ENCODE measurements around the gene HOXB2. TPM values are rescaled to one million over a fixed set of nuclear protein-coding genes. Genes with fewer than 3 reads are reported as not detected.

Gene HOXB2
- polyA plus RNA-seq, 2 of the 4 experiments (the other 2 are of a cell fraction), result 0.65 to 2.6 TPM

- H3K27ac ChIP-seq, result no peak overlapping the region
- H3K4me3 ChIP-seq, result no peak overlapping the region
- ChIA-PET POLR2A (no interaction called here), CTCF (interaction anchor here (0.6 to 1.9 kb wide), 11 partner anchors 10 to 374 kb away, joined by 3 to 6 read pairs (median 4); no protein-coding TSS in a partner anchor)
- TF ChIP-seq BHLHE40 (IDR thresholded peaks at IDR 0.05; ENCODE audit: low read depth, low read length), result no peak
- H3K9me3 ChIP-seq, result no peaks in the 10 kb centered on the region
- H3K4me2 ChIP-seq, result no peak overlapping the region
- no peak for FAIRE-seq
- DNase-seq (ENCODE audit: low read depth in 1 of 2, low spot score in 1 of 2), result no peak
- ATAC-seq, result no peak
- 91% methylated on average over 14 of the region's 14 CpGs for WGBS (ENCODE audit: missing lambda C conversion rate)
- H3K4me1 ChIP-seq, result peaks cover 23% of the 10 kb centered on the region
Measured at GRCh38 chr17:48559840-48560817, 15.2 kb upstream of the HOXB2 start.

GRCh38 chr17:48559122-48559839 is 14.4 kb upstream of the HOXB2 start:
- H3K4me2 ChIP-seq, result no peak overlapping the region
- no peak overlapping the region for H3K27ac ChIP-seq
- TF ChIP-seq RNF2 (IDR thresholded peaks at IDR 0.05; ENCODE audit: borderline replicate concordance, low read depth) (no peak), REST (IDR thresholded peaks at IDR 0.05) (no peak), HOXB13 (CRISPR knock-in tag; IDR thresholded peaks at IDR 0.05; ENCODE audit: low read depth) (no peak)
- WGBS (ENCODE audit: missing lambda C conversion rate), result 85% methylated on average over 16 of the region's 16 CpGs
- no peak overlapping the region for H3K4me3 ChIP-seq
- peaks cover 23% of the 10 kb centered on the region for H3K4me1 ChIP-seq
- FAIRE-seq (no peak), DNase-seq (ENCODE audit: low read depth in 1 of 2, low spot score in 1 of 2) (no peak), ATAC-seq (no peak)
- CTCF ChIA-PET, result interaction anchor here (0.6 to 1.5 kb wide), 9 partner anchors 11 to 251 kb away, joined by 3 to 6 read pairs (median 3); no protein-coding TSS in a partner anchor
- H3K9me3 ChIP-seq, result no peaks in the 10 kb centered on the region
- POLR2A ChIA-PET, result no interaction called here

- DNase-seq (ENCODE audit: low read depth in 1 of 2, low spot score in 1 of 2) (no peak), FAIRE-seq (no peak), ATAC-seq (no peak)
- 87% methylated on average over 2 of the region's 2 CpGs for WGBS (ENCODE audit: missing lambda C conversion rate)
- Histone ChIP-seq H3K4me1 (peaks cover 26% of the 10 kb centered on the region), H3K4me2 (no peak overlapping the region), H3K27ac (0 out of 6 replicates have a peak overlapping the region, but pooled peaks of 1 of the 2 experiments have one; percentile 13), H3K9me3 (no peaks in the 10 kb centered on the region), H3K4me3 (no peak overlapping the region)
- CTCF ChIA-PET, result interaction anchor here (0.6 to 1.5 kb wide), 4 partner anchors 12 to 251 kb away, joined by 3 to 6 read pairs (median 3); no protein-coding TSS in a partner anchor
- POLR2A ChIA-PET, result no interaction called here
- no peak for TF ChIP-seq CBX2 (IDR thresholded peaks at IDR 0.05; ENCODE audit: borderline replicate concordance, low read depth)
- no peak for TF ChIP-seq FOSB (CRISPR knock-in tag; IDR thresholded peaks at IDR 0.05)
- no peak for TF ChIP-seq HMGXB4 (CRISPR knock-in tag; IDR thresholded peaks at IDR 0.05; ENCODE audit: borderline replicate concordance)
- no peak for TF ChIP-seq RARB (CRISPR knock-in tag; IDR thresholded peaks at IDR 0.05)
- TF ChIP-seq EHF (CRISPR knock-in tag; IDR thresholded peaks at IDR 0.05), result no peak
- TF ChIP-seq SREBF2 (IDR thresholded peaks at IDR 0.05), result no peak
- TF ChIP-seq GATA3 (IDR thresholded peaks at IDR 0.05; ENCODE audit: borderline replicate concordance), result no peak
- TF ChIP-seq JUNB (IDR thresholded peaks at IDR 0.05), result no peak
- TF ChIP-seq TP53 (CRISPR knock-in tag; IDR thresholded peaks at IDR 0.05), result no peak
- TF ChIP-seq ZSCAN20 (CRISPR knock-in tag; IDR thresholded peaks at IDR 0.05), result no peak
Measured at GRCh38 chr17:48558831-48559121, 13.9 kb upstream of the HOXB2 start.

Measured in A549 (cell line).